22Rv1 (cell line): Measurements from ENCODE around the gene SOWAHD.

Source experiments
- H3K27ac ChIP-seq: fragments of 450-650 bp; 2 replicates; pipeline ENCODE4 v1.5.1; 2017
- ZFX ChIP-seq: fragments of 450-650 bp; IDR thresholded peaks from 2 replicates; pipeline ENCODE4 v1.6.1; 2017; ENCODE audit warnings: antibody characterized with exemption, borderline replicate concordance
- TF ChIP-seq, protein P1 (sequence below): fragments of 450-650 bp; IDR thresholded peaks from 2 replicates; pipeline ENCODE4 v1.5.1; 2017; ENCODE audit warnings: mild to moderate bottlenecking

The SOWAHD gene

DNA sequence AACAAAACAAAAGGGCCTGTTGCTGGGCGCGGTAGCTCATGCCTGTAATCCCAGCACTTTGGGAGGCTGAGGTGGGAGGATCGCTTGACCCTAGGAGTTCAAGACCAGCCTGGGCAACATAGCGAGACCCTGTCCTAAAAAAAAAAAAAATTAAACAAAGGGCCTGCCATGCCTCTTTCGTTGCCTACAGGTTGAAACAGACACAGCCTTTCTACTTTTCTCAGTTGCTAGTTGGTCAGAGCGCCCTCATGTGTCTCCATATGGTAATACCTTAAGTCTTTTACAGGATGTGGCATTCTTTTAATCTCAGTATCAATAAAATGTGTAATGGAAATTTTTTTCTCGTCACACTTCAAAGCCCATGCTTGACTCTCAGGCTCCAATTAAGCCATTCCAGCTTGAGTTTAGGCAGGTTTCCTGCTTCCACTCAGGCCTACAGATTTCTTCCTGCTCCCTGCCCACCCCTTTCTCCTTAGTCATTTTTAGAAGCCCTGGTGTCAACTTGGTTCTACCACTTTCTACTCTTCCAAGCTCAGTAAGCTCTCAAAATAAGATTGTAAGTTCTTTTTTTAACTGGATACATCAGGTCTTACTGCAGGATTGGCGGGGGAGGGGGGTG lies 4.6 kb upstream of the SOWAHD start:
- TF ChIP-seq, protein P1, sequence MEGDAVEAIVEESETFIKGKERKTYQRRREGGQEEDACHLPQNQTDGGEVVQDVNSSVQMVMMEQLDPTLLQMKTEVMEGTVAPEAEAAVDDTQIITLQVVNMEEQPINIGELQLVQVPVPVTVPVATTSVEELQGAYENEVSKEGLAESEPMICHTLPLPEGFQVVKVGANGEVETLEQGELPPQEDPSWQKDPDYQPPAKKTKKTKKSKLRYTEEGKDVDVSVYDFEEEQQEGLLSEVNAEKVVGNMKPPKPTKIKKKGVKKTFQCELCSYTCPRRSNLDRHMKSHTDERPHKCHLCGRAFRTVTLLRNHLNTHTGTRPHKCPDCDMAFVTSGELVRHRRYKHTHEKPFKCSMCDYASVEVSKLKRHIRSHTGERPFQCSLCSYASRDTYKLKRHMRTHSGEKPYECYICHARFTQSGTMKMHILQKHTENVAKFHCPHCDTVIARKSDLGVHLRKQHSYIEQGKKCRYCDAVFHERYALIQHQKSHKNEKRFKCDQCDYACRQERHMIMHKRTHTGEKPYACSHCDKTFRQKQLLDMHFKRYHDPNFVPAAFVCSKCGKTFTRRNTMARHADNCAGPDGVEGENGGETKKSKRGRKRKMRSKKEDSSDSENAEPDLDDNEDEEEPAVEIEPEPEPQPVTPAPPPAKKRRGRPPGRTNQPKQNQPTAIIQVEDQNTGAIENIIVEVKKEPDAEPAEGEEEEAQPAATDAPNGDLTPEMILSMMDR: peak; percentile 71
- no peak for TF ChIP-seq ZFX
- no peak overlapping the region for H3K27ac ChIP-seq

DNA sequence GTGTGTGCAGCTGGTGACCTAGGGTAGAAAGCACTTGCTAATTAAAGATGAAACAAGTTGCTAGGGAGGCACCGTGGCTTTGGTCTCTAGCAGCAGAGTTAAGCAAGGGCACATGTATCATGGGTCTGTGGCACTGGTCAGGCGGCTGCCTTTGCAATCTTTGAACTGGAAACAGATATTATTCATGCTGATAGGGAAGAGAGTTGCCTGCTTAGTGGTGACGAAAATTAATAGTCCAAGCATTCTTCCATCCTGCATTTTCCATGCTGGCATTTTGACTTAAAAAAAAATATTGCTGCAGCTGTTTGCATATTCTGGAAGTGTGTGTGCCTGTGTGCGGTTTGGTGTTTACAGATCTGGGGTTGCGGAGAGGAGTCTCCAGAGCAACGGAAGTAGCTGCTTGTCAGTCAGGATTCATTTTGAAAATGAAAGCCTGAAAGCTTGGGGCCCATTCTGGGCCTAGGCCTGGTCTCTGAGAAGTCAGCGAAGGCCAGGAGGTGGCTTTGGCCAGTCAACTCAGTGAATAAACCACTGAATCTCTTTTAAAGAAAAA lies 2.3 kb upstream of the SOWAHD start:
- TF ChIP-seq ZFX: no peak
- TF ChIP-seq, protein P1: no peak
- no peak overlapping the region for H3K27ac ChIP-seq

DNA sequence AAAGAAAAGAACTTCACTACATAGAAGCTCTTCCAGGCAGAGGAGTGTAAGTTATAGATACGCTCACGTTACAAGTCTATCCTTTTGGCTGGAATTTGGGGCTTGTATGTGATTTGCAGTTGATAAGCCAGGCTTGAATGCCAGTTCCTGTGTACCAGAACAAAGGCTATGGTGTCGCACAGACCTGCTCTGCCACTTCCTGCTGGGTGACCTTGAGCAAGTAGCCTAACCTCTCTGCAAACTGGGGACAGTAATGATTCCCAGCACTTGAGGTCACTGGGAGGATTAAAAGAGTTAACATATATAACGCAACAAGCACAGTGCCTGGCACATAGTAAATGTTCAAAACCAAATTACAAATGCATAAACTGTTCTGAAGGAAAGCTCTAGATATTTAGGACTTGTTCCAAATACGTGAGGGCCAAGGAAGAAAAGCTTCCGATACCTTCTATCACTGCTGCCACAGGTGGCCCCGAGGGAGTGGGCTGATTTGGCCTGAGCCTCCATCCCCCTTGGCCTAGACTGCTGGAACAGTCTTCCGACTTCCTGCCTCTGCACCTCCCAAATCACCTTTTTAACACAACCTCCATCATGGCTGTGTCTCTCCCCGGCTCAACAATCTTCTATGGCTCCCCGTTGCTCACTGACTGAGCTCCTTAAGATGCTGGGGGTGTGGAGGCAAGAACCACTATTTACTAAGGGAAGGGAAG lies 1.3 kb upstream of the SOWAHD start:
- peak overlapping the region; percentile 63 for H3K27ac ChIP-seq
- TF ChIP-seq ZFX: no peak
- TF ChIP-seq, protein P1: no peak

DNA sequence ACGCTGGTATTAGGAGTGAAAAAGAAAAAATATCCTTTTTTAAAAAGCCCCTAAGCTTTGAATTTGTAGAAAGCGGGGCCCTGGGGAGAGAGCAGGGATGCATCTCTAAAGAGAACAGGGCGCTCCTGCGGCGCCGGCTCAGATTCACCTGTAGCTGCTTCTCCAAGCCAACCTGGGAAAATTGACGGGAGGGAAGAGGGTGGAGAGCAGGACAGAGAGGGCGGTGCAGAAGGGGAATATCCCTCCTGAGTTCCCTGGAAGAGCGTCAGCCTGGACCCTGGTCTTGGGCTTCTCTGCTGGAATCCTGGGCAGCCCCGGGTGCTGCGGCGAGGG lies 776 bp upstream of the SOWAHD start:
- TF ChIP-seq, protein P1: no peak
- no peak for TF ChIP-seq ZFX
- H3K27ac ChIP-seq: peak overlapping the region; percentile 63

DNA sequence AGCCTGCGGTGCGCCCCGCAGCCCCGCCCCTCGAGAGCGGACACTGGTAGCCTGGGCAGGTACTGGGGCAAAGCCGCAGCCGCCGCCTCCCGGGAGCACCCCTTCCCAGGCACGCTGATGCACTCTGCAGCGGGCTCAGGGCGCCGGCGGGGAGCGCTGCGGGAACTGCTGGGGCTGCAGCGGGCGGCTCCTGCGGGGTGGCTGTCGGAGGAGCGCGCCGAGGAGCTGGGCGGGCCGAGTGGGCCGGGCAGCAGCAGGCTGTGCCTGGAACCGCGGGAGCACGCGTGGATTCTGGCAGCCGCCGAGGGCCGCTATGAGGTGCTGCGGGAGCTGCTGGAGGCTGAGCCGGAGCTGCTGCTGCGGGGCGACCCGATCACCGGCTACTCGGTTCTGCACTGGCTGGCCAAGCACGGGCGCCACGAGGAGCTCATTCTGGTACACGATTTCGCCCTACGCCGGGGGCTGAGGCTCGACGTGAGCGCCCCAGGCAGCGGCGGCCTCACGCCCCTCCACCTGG lies 401 bp downstream of the SOWAHD start:
- H3K27ac ChIP-seq: peak overlapping the region; percentile 63

DNA sequence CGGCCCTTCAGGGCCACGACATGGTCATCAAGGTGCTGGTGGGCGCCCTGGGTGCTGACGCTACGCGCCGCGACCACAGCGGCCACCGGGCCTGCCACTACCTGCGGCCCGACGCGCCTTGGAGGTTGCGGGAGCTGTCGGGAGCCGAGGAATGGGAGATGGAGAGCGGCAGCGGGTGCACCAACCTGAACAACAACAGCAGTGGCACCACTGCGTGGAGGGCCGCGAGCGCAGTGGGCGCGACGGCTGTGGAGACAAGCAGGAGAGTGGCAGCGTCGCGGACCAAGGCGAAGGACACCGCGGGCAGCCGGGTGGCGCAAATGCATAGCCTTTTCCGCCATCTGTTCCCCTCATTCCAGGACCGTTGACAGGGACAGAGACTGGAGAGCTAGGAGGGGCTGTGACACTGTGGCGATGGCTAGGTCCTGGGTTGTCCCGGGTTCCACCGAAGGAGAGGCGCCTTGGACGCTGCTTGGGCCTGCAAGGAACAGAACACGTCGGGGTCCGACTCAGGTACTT lies 919 bp downstream of the SOWAHD start:
- TF ChIP-seq ZFX: no peak
- TF ChIP-seq, protein P1: no peak
- no peak overlapping the region for H3K27ac ChIP-seq

More for the DNA sequence above, 401 bp downstream of the SOWAHD start:
- TF ChIP-seq ZFX: no peak
- TF ChIP-seq, protein P1: 0 out of 2 replicates have a peak, but pooled peaks have one; percentile 6
